D721Med (cell line): ENCODE measurements around the gene PRKN.

Experiments used
- DNase-seq: peaks from one replicate; pipeline ENCODE4 v3.0.0; 2011; ENCODE audit warnings: low spot score; ENCODE audit not compliant: insufficient read length
- FAIRE-seq: peaks from 2 replicates; lab custom pipeline; 2011; peaks lifted over from hg19 to GRCh38; lab: Jason Lieb, UNC
- TF ChIP-seq, protein P1 (sequence below): IDR thresholded peaks from 2 replicates; pipeline ENCODE4 v1.5.1; 2012; ENCODE audit warnings: mild to moderate bottlenecking, control low read depth; ENCODE audit not compliant: insufficient read depth; ENCODE audit errors: missing control alignments

The PRKN gene

DNA sequence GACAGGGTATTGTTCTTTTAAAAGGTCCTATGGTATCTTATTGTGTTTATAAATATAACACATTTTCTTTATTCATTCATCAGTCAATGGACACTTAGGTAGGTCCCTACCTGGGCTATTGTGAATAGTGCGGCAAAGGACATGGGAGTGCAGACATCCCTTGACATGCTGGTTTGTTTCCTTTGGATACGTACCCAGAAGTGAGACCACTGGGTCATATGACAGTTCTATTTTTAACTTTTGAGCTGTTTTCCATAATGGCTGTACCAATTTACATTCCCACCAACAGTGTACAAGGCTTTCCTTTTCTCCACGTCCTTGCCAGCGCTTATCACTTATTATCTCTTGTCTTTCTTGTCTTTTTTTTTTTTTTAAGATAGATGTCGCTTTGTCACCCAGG lies 627.5 kb downstream of the PRKN start:
- FAIRE-seq (no peak), DNase-seq (no peak)
- TF ChIP-seq, protein P1, sequence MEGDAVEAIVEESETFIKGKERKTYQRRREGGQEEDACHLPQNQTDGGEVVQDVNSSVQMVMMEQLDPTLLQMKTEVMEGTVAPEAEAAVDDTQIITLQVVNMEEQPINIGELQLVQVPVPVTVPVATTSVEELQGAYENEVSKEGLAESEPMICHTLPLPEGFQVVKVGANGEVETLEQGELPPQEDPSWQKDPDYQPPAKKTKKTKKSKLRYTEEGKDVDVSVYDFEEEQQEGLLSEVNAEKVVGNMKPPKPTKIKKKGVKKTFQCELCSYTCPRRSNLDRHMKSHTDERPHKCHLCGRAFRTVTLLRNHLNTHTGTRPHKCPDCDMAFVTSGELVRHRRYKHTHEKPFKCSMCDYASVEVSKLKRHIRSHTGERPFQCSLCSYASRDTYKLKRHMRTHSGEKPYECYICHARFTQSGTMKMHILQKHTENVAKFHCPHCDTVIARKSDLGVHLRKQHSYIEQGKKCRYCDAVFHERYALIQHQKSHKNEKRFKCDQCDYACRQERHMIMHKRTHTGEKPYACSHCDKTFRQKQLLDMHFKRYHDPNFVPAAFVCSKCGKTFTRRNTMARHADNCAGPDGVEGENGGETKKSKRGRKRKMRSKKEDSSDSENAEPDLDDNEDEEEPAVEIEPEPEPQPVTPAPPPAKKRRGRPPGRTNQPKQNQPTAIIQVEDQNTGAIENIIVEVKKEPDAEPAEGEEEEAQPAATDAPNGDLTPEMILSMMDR = no peak

DNA sequence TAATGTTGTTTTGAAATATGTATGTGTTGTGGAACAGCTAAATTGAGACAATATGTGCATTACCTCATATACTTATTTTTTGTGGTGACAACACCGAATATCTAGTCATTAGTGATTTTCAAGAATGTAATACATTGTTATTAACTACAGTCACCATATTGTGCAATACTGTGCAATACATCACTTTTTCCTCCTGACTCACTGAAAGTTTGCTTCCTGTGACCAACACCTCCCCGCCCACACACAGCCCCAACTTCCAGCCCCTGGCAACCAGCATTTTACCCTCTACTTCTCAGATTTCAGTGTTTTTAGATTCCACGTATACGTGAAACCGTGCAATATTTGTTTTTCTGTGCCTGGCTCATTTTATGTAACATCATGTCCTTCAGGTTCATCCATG lies 627.9 kb downstream of the PRKN start:
- FAIRE-seq (no peak), DNase-seq (no peak)
- TF ChIP-seq, protein P1 = no peak

DNA sequence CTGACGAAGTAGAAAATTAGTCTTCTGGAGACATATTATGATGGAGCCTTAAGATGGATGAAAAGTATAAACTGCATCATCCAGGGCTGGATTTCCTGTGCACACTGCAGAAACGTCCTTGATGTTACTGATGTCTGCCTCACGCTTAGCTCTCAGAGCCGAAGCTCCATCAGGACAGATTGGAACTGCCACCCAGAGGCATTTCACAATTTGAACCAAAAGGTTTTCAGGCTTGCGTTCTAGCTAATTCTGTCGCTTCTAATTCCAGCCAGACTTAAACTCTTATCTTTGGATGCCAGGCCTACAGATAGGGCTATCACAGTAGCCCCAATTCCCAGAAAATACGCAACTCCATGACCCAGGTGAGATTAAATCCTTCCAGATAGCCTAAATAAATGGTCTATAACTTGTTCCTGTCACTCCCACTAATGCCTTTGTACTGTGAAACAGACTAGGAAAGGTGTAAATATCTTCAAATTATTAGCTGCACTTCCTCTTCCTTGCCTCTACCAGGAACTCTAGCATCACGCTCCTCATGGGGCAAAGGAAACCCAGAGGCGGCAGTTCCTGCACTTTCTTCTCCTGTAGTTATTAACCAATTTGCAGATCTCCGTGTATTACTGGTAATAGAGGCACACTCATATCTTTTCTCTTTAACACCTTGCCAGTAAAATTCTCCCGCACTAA lies 634.6 kb downstream of the PRKN start:
- no peak for DNase-seq
- TF ChIP-seq, protein P1 = no peak
- FAIRE-seq = no peak

DNA sequence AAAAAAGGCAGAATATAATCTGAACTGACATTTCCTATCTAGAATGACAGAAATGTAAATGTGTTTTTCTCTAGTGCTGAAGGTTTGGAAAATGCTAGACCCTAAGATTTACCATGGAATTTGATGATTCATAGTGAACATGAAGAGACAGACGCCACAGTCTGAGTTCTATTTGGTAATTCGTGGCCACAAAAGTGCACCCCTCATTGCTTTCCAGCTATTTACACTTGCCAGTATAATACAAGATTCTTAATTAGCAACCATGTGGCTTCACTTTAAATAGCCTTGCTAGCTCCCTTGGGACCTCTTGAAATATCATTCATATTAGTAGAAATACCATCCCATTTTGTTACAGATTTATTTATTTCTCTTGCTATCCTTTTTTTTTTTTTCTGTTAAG lies 636.8 kb downstream of the PRKN start:
- TF ChIP-seq, protein P1 = no peak
- FAIRE-seq (no peak), DNase-seq (no peak)

DNA sequence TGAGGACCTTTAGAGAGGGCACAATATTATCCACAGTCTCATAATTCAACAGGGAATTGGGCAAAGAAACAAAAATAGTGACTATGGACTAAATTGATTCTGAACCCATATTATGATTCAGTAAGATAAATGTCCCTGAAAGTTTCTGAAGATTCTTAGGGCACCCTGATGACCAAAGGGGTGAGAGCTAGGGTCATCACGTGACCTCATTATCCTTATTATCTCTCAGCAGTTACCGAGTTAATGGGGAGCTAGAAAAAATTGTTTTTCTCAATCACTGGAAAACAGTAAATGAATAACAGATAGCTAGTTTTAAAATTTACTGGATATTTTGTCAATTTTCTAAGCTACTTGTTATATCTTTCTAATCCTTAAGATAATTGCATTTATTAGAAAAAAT lies 639.5 kb downstream of the PRKN start:
- TF ChIP-seq, protein P1 = no peak
- DNase-seq = no peak
- FAIRE-seq = no peak

DNA sequence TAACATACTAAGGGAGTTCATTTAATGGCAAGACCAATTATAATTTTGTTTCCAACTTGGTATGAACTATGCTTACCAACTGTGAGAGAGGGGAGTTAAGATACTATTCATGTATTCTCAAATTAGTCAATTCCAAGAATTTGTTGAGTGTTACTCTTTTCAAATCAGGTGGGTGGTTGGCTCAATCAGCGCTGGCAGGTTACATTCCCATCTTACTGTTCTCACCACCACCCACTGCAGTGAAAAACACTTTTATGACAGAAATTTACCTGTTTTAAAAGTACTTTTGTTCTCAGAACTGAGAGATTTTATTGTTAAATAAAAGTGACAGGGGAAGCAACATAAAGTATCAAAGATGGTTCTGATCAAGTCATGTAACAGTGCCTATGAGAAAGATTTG lies 642.0 kb downstream of the PRKN start:
- DNase-seq (no peak), FAIRE-seq (no peak)
- TF ChIP-seq, protein P1 = no peak

DNA sequence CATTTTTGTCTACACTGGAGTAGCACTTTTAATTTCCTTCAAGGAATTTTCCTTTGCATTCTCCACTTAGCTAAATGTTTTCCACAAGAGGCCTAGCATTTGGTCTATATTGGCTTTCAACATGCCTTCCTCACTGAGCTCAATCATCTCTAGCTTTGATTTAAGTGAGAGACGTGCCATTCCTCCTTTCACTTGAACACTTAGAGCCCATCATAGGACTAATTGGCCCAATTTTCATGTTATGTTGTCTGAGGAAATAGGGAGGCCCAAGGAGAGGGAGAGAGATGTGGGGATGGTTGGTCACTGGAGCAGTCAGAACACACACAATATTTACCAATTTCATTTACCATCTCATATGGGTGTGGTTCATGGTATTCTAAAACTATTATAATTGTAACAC lies 645.0 kb downstream of the PRKN start:
- no peak for FAIRE-seq
- TF ChIP-seq, protein P1 = no peak
- DNase-seq = no peak
